ENCODE data around the gene GHR.

The GHR gene

GRCh38 chr5:42740920-42741319, 317.7 kb downstream of the GHR start:
- Histone ChIP-seq H3K4me3 (ENCODE audit: low read depth, low read length) (no peak overlapping the region), H3K27ac (no peak overlapping the region), H3K27me3 (ENCODE audit: insufficient read depth, low read depth, severe bottlenecking) (no peaks in the 10 kb centered on the region), H3K9me3 (ENCODE audit: severe bottlenecking) (no peaks in the 10 kb centered on the region), H3K36me3 (no peaks in the 10 kb centered on the region)
- no peak for TF ChIP-seq CTCF (IDR thresholded peaks at IDR 0.05; ENCODE audit: low read depth, low read length)
- DNase-seq, result no peak

GRCh38 chr5:42745426-42745825, 322.2 kb downstream of the GHR start:
- TF ChIP-seq CTCF (IDR thresholded peaks at IDR 0.05; ENCODE audit: low read depth, low read length), result peak; percentile 40
- no peaks in the 10 kb centered on the region for H3K9me3 ChIP-seq (ENCODE audit: severe bottlenecking)
- no peaks in the 10 kb centered on the region for H3K36me3 ChIP-seq
- H3K27me3 ChIP-seq (ENCODE audit: insufficient read depth, low read depth, severe bottlenecking), result peaks cover 18% of the 10 kb centered on the region
- no peak overlapping the region for H3K27ac ChIP-seq
- H3K4me3 ChIP-seq (ENCODE audit: low read depth, low read length), result no peak overlapping the region
- DNase-seq, result no peak

- DNase-seq, result no peak
- Histone ChIP-seq H3K4me3 (ENCODE audit: low read depth, low read length) (no peak overlapping the region), H3K27ac (no peak overlapping the region), H3K27me3 (ENCODE audit: insufficient read depth, low read depth, severe bottlenecking) (peaks cover 18% of the 10 kb centered on the region), H3K9me3 (ENCODE audit: severe bottlenecking) (no peaks in the 10 kb centered on the region), H3K36me3 (no peaks in the 10 kb centered on the region)
- TF ChIP-seq CTCF (IDR thresholded peaks at IDR 0.05; ENCODE audit: low read depth, low read length), result no peak
Observed at GRCh38 chr5:42745856-42746255, 322.6 kb downstream of the GHR start.

GRCh38 chr5:42749020-42749419, 325.8 kb downstream of the GHR start:
- H3K4me3 ChIP-seq (ENCODE audit: low read depth, low read length), result no peak overlapping the region
- H3K27me3 ChIP-seq (ENCODE audit: insufficient read depth, low read depth, severe bottlenecking), result peaks cover 22% of the 10 kb centered on the region
- no peaks in the 10 kb centered on the region for H3K36me3 ChIP-seq
- DNase-seq, result no peak
- H3K27ac ChIP-seq, result no peak overlapping the region
- H3K9me3 ChIP-seq (ENCODE audit: severe bottlenecking), result no peaks in the 10 kb centered on the region
- no peak for TF ChIP-seq CTCF (IDR thresholded peaks at IDR 0.05; ENCODE audit: low read depth, low read length)

- Histone ChIP-seq H3K9me3 (ENCODE audit: severe bottlenecking) (no peaks in the 10 kb centered on the region), H3K36me3 (no peaks in the 10 kb centered on the region), H3K27me3 (ENCODE audit: insufficient read depth, low read depth, severe bottlenecking) (peaks cover 28% of the 10 kb centered on the region), H3K27ac (no peak overlapping the region), H3K4me3 (ENCODE audit: low read depth, low read length) (no peak overlapping the region)
- no peak for DNase-seq
- TF ChIP-seq CTCF (IDR thresholded peaks at IDR 0.05; ENCODE audit: low read depth, low read length), result no peak
Observed at GRCh38 chr5:42750507-42750906, 327.3 kb downstream of the GHR start.

- Histone ChIP-seq H3K27me3 (ENCODE audit: insufficient read depth, low read depth, severe bottlenecking) (peaks cover 34% of the 10 kb centered on the region), H3K27ac (no peak overlapping the region), H3K36me3 (no peaks in the 10 kb centered on the region), H3K9me3 (ENCODE audit: severe bottlenecking) (no peaks in the 10 kb centered on the region), H3K4me3 (ENCODE audit: low read depth, low read length) (no peak overlapping the region)
- no peak for DNase-seq
- no peak for TF ChIP-seq CTCF (IDR thresholded peaks at IDR 0.05; ENCODE audit: low read depth, low read length)
Observed at GRCh38 chr5:42751044-42751443, 327.8 kb downstream of the GHR start.
